PFSK-1 (cell line): ENCODE measurements around the gene ZNF182.

ENCODE experiments used
- POLR2AphosphoS5 ChIP-seq: IDR thresholded peaks from 2 replicates; pipeline ENCODE4 v1.6.1; 2012; ENCODE audit warnings: low read depth, mild to moderate bottlenecking, control low read depth, low read length, moderate library complexity
- REST ChIP-seq, 2 experiments: IDR thresholded peaks; 2 replicates each; pipeline versions ENCODE4 v1.6.1 to v1.8.0; 2011 to 2012; ENCODE audit warnings: low read depth in 2 of 2, low read length in 2 of 2, control low read depth in 1 of 2, inconsistent platforms in 1 of 2, mild to moderate bottlenecking in 1 of 2, moderate library complexity in 1 of 2; ENCODE audit not compliant: insufficient read depth in 1 of 2
- TAF1 ChIP-seq: IDR thresholded peaks from 2 replicates; pipeline ENCODE4 v1.6.1; 2012; ENCODE audit warnings: low read length, control low read depth, borderline replicate concordance; ENCODE audit not compliant: insufficient read depth

GRCh38 chrX:48046846-48047245 is 43.1 kb upstream of the ZNF182 start:
- TF ChIP-seq POLR2AphosphoS5 (no peak), REST (IDR thresholded peaks at IDR 0.05; ENCODE audit: insufficient read depth in 1 of 2, low read depth in 2 of 2, low read length in 2 of 2) (no peak), TAF1 (no peak)
